ENCODE results near the gene PARD6G. TPM values are rescaled to one million over a fixed set of nuclear protein-coding genes. Genes with fewer than 3 reads are reported as not detected.

Gene PARD6G
- total and polyA plus RNA-seq, 2 of the 8 experiments (the other 6 are each of a cell fraction or from before 2014, with no cell fraction given) = 11.3 to 17.9 TPM

DNA sequence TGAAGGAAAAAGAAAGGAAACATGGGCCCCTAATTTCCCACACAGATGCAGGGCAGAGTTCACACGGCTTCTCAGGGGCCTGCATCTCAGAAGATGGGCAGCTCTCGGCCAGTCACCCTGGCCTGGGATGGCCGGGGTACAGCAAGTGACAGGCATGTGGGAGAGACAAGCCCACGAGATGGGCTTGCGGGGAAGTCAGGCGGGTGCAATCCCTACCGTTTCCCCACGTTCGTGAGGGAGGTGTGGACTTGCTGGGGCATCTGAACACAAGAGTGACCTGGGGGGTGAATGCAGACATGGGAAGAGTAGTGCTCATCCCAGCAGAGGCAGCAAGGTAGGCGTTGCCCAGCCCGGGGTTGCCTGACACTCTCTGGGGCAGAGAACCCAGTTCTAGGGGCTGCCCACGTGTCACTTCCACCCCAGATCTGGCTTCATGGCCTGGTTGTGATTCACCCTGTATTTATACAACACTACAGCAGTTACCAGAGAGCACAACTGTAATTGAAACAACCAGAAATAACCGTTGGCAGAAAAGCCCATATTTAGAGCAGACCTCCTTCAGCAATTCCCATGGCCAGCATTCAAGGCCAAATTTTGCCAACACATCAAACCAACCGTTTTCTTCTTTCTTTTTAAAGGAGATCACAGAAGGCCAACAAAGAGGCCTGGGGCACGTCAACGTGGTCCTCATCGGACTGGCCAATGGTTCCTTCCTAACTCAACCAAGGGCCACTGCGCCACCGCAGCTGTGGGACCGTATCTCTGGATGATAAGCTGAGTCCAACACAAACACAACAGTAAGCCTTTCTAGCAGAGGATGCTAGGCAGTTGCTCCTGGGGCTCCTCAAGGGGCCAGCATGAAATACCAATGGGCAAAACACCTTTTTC is 58.4 kb downstream of the PARD6G start (continued):
- TF ChIP-seq NRF1 (IDR thresholded peaks at IDR 0.05; ENCODE audit: low read depth, low read length) (no peak), KDM5A (IDR thresholded peaks at IDR 0.05; ENCODE audit: low read length) (no peak), CTBP2 (IDR thresholded peaks at IDR 0.05; ENCODE audit: borderline replicate concordance, insufficient read depth, insufficient read length, low read length) (no peak), NANOG (IDR thresholded peaks at IDR 0.05; ENCODE audit: insufficient read depth, low read depth, low read length, poor library complexity, severe bottlenecking) (no peak), GTF2F1 (IDR thresholded peaks at IDR 0.05; ENCODE audit: borderline replicate concordance, low read depth, low read length) (no peak), BACH1 (IDR thresholded peaks at IDR 0.05; ENCODE audit: low read length) (no peak), ATF2 (IDR thresholded peaks at IDR 0.05; ENCODE audit: low read length) (no peak)

All from H1 (cell line).